GM18870 (cell line): Measurements from ENCODE around the gene NDRG3.

Experiments used
- ATAC-seq: cut with Tn5 transposase; IDR thresholded peaks from one replicate; pipeline ENCODE4 v1.9.1; 2021; ENCODE audit warnings: moderate library complexity; ENCODE audit not compliant: unreplicated experiment

Gene NDRG3

GRCh38 chr20:36761125-36761524 is 15.2 kb upstream of the NDRG3 start:
- no peak for ATAC-seq

- no peak for ATAC-seq
These were observed 14.8 kb upstream of the NDRG3 start for GRCh38 chr20:36760647-36761046.

GRCh38 chr20:36758276-36758675 is 12.4 kb upstream of the NDRG3 start:
- no peak for ATAC-seq

GRCh38 chr20:36756496-36756895 is 10.6 kb upstream of the NDRG3 start:
- no peak for ATAC-seq

GRCh38 chr20:36754656-36755222 is 8.8 kb upstream of the NDRG3 start:
- no peak for ATAC-seq

GRCh38 chr20:36752582-36752981 is 6.7 kb upstream of the NDRG3 start:
- ATAC-seq, result no peak

GRCh38 chr20:36745234-36745926 is 510 bp downstream of the NDRG3 start:
- ATAC-seq, result peak; percentile 13

- ATAC-seq, result no peak
These were observed 1.1 kb downstream of the NDRG3 start for GRCh38 chr20:36744764-36745191.

GRCh38 chr20:36744243-36744642 is 1.6 kb downstream of the NDRG3 start:
- no peak for ATAC-seq

GRCh38 chr20:36742558-36742957 is 3.3 kb downstream of the NDRG3 start:
- no peak for ATAC-seq

GRCh38 chr20:36741072-36741471 is 4.8 kb downstream of the NDRG3 start:
- no peak for ATAC-seq

- ATAC-seq, result no peak
These were observed 8.7 kb downstream of the NDRG3 start for GRCh38 chr20:36737183-36737499.

- ATAC-seq, result no peak
These were observed 9.3 kb downstream of the NDRG3 start for GRCh38 chr20:36736451-36737182.

GRCh38 chr20:36732456-36732855 is 13.4 kb downstream of the NDRG3 start:
- no peak for ATAC-seq

GRCh38 chr20:36728986-36729385 is 16.9 kb downstream of the NDRG3 start:
- no peak for ATAC-seq

GRCh38 chr20:36726168-36726567 is 19.7 kb downstream of the NDRG3 start:
- ATAC-seq, result no peak

GRCh38 chr20:36720510-36720909 is 25.4 kb downstream of the NDRG3 start:
- no peak for ATAC-seq

- no peak for ATAC-seq
These were observed 28.2 kb downstream of the NDRG3 start for GRCh38 chr20:36717657-36718056.

- no peak for ATAC-seq
These were observed 28.9 kb downstream of the NDRG3 start for GRCh38 chr20:36717021-36717420.

- ATAC-seq, result no peak
These were observed 33.1 kb downstream of the NDRG3 start for GRCh38 chr20:36712775-36713174.

- ATAC-seq, result no peak
These were observed 36.8 kb downstream of the NDRG3 start for GRCh38 chr20:36709126-36709525.

GRCh38 chr20:36703530-36703929 is 42.4 kb downstream of the NDRG3 start:
- no peak for ATAC-seq
